ENCODE results near the gene COPZ2. TPM values are rescaled to one million over a fixed set of nuclear protein-coding genes. Genes with fewer than 3 reads are reported as not detected.
"Not testable (repeated sequence)": the region's sequence is repeated elsewhere in the genome, so short reads cannot be mapped to it uniquely, and the experiment has no call there.

The COPZ2 gene
- total and polyA plus RNA-seq, 2 donors: 36.0 to 45.2 TPM

DNA sequence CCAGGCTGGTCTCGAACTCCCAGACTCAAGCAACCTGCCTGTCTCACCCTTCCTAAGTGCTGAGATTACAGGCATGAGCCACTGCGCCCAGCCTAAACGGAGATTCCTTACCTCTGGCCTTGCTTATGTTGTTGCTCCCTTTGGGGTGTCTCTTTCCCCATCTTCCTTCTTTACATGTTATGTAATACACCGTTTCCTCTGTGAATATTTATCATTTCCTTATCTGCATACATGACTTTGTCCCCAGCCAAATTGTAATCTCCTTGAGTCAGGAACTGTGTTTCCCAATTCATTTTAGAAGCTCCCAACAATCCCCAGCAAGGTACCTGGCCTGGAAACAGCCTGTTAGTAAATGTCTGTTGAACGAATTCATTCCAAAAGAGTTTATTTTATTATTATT, 15.7 kb downstream of the COPZ2 start:
- no peak for DNase-seq (ENCODE audit: extremely low spot score)
- H3K4me1 ChIP-seq (ENCODE audit: insufficient read depth): no peaks in the 10 kb centered on the region
- H3K36me3 ChIP-seq (ENCODE audit: insufficient read depth): no peaks in the 10 kb centered on the region
- H3K4me3 ChIP-seq (ENCODE audit: low read depth, low read length): no peak overlapping the region
- WGBS: 65% methylated on average over 5 of the region's 5 CpGs
- H3K27ac ChIP-seq (ENCODE audit: low read depth): no peak overlapping the region

DNA sequence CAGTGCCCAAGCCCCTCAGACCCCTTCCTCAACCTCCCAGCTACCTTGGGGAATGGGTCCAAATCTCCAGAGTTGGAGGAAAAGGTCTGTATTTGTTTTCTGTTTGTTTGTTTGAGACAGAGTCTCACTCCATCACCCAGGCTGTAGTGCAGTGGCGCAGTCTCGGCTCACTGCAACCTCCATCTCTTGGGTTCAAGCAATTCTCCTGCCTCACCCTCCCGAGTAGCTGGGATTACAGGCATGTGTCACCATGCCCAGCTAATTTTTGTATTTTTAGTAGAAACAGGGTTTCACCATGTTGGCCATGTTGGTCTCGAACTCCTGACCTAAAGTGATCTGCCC, 19.8 kb downstream of the COPZ2 start:
- H3K27ac ChIP-seq (ENCODE audit: low read depth); H3K36me3 ChIP-seq (ENCODE audit: insufficient read depth); H3K4me1 ChIP-seq (ENCODE audit: insufficient read depth); DNase-seq (ENCODE audit: extremely low spot score); H3K4me3 ChIP-seq (ENCODE audit: low read depth, low read length): not testable (repeated sequence)
- WGBS: 90% methylated on average over 4 of the region's 4 CpGs

DNA sequence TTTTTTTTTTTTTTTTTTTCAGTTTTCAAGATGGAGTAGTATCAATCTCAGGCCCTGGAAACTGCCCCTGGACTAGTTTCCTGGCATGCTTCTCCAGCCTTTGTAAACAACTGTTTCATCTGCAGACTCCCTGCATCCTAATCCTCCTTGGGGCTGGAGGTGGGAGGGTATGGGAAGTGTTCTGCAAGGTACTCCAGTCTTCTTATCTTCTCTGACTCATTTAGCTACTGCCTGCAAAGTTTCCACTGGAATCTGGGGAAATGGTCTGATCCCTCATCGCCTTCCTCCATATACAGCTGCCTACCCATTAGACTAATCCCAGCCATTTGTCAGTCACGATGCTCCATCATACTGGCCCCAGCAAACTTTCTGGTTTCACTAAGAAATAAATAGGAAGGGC, 21.5 kb downstream of the COPZ2 start:
- no peak for DNase-seq (ENCODE audit: extremely low spot score)
- H3K4me1 ChIP-seq (ENCODE audit: insufficient read depth): no peaks in the 10 kb centered on the region
- H3K4me3 ChIP-seq (ENCODE audit: low read depth, low read length): no peak overlapping the region
- no peaks in the 10 kb centered on the region for H3K36me3 ChIP-seq (ENCODE audit: insufficient read depth)
- no peak overlapping the region for H3K27ac ChIP-seq (ENCODE audit: low read depth)
- WGBS: 72% methylated on average over 2 of the region's 2 CpGs

DNA sequence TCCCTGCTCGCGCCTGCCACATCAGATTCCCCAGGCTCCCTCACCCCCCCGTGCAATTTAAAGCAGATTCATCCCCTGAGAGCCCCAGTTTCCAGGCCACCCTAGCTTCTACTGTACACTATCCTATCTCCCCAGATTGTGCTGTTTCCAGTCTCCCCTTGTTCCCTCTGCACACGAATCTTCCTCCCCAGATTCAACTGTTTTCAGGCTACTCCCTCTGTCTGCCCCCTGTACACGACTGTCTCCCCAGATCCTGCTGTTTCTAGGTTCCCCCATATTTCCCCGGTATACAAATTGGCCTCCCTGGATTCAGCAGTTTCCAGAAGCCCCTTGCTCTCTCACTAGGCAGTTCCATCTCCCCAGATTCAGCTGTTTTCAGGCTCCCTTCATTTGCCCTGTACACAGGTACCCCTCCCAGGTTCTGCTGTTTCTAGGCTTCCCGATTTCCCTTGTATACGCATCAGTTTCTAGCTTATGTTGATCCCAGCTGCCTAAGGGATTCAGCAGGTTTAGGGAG, 22.9 kb downstream of the COPZ2 start:
- no peaks in the 10 kb centered on the region for H3K4me1 ChIP-seq (ENCODE audit: insufficient read depth)
- H3K27ac ChIP-seq (ENCODE audit: low read depth): no peak overlapping the region
- DNase-seq (ENCODE audit: extremely low spot score): no peak
- WGBS: 68% methylated on average over 8 of the region's 8 CpGs
- H3K36me3 ChIP-seq (ENCODE audit: insufficient read depth): no peaks in the 10 kb centered on the region
- no peak overlapping the region for H3K4me3 ChIP-seq (ENCODE audit: low read depth, low read length)

DNA sequence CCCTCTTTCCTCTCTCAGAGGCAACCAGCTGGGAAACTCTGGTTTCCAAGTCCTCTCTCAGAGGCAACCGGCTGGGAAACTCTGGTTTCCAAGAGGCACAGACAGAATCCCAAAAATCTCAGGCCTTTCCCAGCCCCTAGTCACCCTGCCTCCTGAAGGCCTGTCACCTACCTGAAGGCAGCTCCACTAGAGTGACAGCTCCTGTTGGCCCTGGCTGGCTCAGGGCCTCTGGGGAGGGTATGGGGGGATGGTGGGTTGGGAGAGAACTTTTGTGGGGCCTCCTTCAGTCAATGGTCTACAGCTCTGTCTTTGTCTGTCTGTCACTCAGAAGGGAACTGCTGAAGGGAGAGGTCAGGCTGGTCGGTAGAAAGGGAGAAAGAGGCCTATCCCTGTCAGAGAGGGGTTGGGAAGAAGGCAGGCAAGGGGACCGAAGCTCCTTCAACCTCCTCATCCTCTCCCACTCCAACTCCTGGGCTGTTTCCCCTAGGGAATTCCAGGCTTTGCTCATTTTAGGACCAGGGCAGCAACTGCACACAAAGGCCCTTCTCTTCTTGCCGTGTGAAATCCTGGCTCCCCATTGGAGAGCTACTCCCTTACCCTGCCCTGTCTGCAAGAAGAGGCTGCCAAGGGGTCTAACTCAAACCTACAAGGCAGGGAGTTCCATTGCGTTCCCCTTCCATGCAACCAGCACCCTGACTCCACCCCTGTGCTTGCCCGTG, 23.6 kb downstream of the COPZ2 start:
- WGBS: 81% methylated on average over 6 of the region's 6 CpGs
- no peaks in the 10 kb centered on the region for H3K4me1 ChIP-seq (ENCODE audit: insufficient read depth)
- no peak for DNase-seq (ENCODE audit: extremely low spot score)

DNA sequence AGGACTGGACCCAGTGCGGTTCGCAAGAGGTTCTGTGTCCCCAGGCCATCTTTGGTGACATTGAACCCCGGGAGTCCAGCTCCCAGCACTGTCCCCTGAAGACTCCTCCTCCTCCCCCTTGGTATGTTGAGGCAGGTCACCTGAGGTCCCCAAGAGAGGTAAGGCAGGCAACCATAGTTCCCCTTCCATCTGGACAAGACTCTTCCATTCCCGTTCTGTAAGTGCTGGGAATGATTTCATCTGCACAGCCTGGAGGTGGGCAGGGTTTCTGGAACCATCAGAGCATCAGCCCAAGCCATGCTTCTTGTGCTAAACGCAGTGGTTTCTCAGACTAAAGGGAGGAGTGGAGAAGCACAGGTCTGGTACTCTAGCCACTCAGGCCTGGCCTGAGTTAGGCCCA, 24.9 kb downstream of the COPZ2 start:
- Histone ChIP-seq H3K27ac (ENCODE audit: low read depth) (no peak overlapping the region), H3K36me3 (ENCODE audit: insufficient read depth) (no peaks in the 10 kb centered on the region), H3K4me1 (ENCODE audit: insufficient read depth) (no peaks in the 10 kb centered on the region), H3K4me3 (ENCODE audit: low read depth, low read length) (no peak overlapping the region)
- 41% methylated on average over 5 of the region's 5 CpGs for WGBS
- no peak for DNase-seq (ENCODE audit: extremely low spot score)

More for the DNA sequence above, 23.6 kb downstream of the COPZ2 start:
- Histone ChIP-seq H3K36me3 (ENCODE audit: insufficient read depth) (no peaks in the 10 kb centered on the region), H3K4me3 (ENCODE audit: low read depth, low read length) (no peak overlapping the region), H3K27ac (ENCODE audit: low read depth) (no peak overlapping the region)

DNA sequence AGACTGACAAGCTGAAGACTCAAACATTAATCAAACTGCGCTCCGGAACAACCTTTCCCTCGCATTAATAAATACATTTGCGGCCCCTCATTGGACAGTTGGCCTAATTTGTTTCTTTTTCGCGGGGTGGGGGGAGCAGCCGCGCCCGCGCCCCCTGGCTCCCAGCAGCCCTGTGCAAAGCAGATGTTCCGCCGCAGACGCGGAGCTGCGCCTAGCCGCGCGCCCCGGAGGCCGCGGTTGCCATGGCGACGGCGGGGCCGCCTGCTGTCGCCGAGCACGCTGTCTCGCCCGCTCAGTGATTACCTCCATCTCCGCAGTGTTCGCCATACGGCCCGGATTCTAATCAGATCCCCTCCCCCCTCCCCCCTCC, 25.5 kb downstream of the COPZ2 start:
- no peak for DNase-seq (ENCODE audit: extremely low spot score)
- under 1% methylated on average over 34 of the region's 34 CpGs for WGBS
- Histone ChIP-seq H3K27ac (ENCODE audit: low read depth) (no peak overlapping the region), H3K4me1 (ENCODE audit: insufficient read depth) (no peaks in the 10 kb centered on the region), H3K4me3 (ENCODE audit: low read depth, low read length) (peak overlapping the region; percentile 13), H3K36me3 (ENCODE audit: insufficient read depth) (no peaks in the 10 kb centered on the region)

DNA sequence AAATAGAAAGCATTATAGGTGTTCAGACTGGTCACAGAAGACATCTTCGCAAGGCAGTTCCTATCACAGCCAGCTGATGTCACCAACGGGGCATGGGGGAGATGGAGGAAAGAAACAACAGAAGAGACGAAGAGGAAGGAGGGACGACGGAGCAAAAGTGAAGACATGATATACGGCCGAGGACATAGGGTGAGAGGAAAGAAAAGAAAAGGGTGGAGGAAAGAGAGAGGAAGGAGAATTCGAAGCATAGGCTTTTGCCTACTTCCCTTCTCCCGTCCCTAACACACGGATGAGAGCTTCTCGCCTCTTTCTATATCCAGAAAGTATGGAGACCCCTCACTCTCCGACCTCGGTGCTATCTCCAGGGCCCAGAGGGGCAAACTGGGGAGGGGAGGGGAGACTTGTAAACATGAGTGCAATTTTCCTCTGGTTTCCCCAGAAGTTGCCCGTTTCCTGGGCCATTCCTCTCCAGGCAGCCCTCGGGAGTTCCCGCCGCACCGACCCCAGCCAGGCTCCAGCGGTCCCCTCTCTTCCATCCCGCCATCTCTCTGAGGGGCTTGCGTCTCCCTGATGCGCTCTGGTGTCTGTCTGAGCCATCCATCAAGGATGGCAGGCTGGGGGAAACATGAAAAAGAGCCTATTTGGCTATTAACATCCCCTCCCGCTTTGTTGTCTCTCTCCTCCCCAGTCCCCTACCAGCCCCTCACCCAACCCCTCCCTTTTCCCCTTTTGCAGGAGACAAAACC, 26.0 kb downstream of the COPZ2 start:
- H3K4me1 ChIP-seq (ENCODE audit: insufficient read depth): no peaks in the 10 kb centered on the region
- DNase-seq (ENCODE audit: extremely low spot score): no peak
- WGBS: 14% methylated on average over 23 of the region's 23 CpGs
- H3K27ac ChIP-seq (ENCODE audit: low read depth): no peak overlapping the region
- H3K4me3 ChIP-seq (ENCODE audit: low read depth, low read length): peak overlapping the region; percentile 13
- H3K36me3 ChIP-seq (ENCODE audit: insufficient read depth): no peaks in the 10 kb centered on the region

DNA sequence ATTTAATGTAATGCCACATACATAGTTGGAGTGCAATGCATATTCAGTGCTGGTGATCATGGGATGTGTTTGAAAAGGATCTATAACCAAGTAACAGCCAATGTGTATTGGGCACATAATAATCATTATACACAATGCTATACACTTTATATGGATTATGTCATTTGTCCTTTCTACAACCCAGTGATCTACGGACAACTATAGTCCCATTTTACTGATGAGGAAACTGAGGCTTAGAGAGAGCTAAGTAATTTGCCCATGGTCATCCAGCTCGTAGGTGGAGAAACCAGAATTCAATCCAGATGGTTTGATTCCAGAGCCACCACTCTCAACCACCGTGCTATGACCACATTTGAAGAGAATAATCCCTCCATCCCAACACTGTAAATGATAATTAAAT, 27.4 kb downstream of the COPZ2 start:
- no peak overlapping the region for H3K27ac ChIP-seq (ENCODE audit: low read depth)
- H3K4me3 ChIP-seq (ENCODE audit: low read depth, low read length): no peak overlapping the region
- H3K36me3 ChIP-seq (ENCODE audit: insufficient read depth): no peaks in the 10 kb centered on the region
- DNase-seq (ENCODE audit: extremely low spot score): no peak
- 94% methylated on average over 3 of the region's 3 CpGs for WGBS
- no peaks in the 10 kb centered on the region for H3K4me1 ChIP-seq (ENCODE audit: insufficient read depth)

DNA sequence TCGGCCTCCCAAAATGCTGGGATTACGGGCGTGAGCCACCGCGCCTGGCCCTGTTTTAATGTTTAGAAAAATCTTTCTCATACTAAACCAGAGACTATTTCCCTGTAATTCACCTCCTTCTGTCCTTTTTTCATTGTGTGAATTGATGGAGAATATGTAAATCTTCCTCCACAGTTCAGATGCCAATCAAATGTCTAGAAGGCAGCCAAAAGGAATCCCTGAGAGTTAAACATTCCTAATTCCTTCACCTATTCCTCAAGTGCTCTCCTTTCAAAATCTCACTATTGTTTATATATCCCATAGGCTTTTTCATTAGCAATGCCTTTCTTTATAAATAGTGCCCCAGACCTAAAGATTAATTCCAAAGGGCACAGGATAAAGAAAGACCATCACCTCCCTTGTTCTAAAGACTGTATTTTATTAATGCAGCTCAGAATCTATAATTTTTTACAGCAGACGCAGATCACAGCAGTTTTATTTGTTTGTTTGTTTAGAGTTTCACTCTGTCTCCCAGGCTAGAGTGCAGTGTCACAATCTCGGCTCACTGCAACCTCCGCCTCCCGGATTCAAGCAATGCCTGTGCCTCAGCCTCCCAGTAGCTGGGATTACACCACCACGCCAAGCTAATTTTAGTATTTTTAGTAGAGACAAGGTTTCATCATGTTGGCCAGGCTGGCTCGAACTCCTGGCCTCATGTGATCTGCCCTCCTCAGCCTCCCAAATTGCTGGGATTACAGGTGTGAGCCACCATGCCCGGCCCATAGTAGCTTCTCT, 30.5 kb downstream of the COPZ2 start:
- H3K36me3 ChIP-seq (ENCODE audit: insufficient read depth): no peaks in the 10 kb centered on the region
- DNase-seq (ENCODE audit: extremely low spot score): no peak
- H3K4me1 ChIP-seq (ENCODE audit: insufficient read depth): no peaks in the 10 kb centered on the region
- H3K4me3 ChIP-seq (ENCODE audit: low read depth, low read length): no peak overlapping the region
- no peak overlapping the region for H3K27ac ChIP-seq (ENCODE audit: low read depth)
- 88% methylated on average over 12 of the region's 12 CpGs for WGBS

DNA sequence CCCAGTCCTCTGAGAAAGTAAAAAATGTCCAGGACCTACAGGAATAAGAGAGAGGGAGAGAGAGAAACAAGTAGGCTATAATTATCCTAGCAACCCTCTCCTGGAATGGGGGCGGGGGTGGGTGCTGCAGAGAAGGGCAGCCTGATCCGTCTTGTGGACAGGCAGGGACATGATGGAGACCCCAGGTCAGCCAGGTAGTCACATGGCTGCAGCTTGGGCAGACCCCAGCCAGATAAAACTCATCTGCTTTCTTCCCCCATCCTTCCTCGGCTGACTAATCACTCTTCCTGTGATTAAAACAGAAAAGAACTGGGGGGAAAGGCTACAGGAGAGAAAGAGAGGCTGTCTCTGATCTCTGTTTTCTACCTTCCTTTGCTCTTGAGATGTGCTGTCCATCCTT, 32.6 kb downstream of the COPZ2 start:
- no peaks in the 10 kb centered on the region for H3K36me3 ChIP-seq (ENCODE audit: insufficient read depth)
- H3K4me3 ChIP-seq (ENCODE audit: low read depth, low read length): no peak overlapping the region
- no peaks in the 10 kb centered on the region for H3K4me1 ChIP-seq (ENCODE audit: insufficient read depth)
- WGBS: 59% methylated on average over 3 of the region's 3 CpGs
- no peak for DNase-seq (ENCODE audit: extremely low spot score)
- no peak overlapping the region for H3K27ac ChIP-seq (ENCODE audit: low read depth)

DNA sequence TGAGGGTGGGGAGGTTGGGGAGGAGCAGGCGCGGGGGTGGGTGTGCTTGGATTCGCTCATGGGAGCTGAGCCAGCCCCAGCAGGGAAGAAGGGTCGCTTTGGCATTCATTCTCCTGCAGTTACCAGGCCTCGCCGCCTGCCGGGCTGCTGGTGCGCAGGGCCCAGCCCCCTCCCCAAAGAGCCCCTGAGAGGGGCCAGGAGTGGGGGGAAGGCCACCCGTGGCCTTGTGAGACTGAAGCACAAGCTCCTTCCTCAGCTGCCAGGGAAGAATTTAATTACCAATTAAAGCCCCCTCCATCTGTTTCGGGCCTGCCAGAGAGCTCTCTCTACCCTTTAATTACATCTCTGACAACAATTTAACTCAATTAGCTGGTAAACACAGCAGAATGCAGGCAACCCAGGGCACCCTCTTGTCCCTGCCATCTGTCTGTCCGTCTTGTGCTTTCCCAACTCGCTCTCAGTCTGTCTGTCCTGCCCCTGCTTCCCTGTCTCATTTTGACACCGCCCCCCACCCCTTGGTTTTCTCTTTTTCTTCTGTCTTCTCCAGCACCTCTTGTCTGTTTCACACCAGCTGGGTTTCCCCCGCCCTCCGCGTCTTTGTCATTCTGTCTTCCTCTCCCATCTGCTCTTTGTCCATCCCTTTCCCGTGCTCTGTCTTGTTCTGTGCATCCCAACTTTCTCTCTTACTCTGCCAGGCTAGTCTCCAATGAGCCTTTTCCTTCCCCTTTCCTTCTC, 34.0 kb downstream of the COPZ2 start:
- no peaks in the 10 kb centered on the region for H3K4me1 ChIP-seq (ENCODE audit: insufficient read depth)

DNA sequence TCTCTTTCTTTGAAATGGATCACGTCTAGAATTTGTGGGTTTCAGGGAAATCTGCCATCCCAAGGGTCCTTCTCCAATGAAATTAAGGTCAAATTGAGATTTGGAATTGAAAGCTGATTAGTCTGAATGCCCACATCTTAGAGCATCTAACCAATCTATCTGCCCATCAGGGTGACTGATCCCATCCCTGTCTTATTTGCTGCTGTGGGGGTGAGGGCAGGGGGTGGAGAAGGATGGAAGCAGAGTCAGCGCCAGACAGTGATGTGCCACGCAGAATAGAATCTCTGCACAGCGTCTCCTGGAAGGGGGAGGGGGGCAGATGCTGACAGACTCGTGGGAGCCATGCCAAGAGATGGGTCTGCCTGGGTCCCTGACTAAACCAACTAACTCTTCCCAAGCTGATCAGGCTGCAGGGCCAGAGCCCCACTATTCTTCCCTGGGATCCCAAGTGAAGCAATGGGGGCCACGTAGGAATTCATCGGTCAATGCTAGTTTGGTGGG, 34.6 kb downstream of the COPZ2 start:
- Histone ChIP-seq H3K36me3 (ENCODE audit: insufficient read depth) (no peaks in the 10 kb centered on the region), H3K4me3 (ENCODE audit: low read depth, low read length) (no peak overlapping the region), H3K27ac (ENCODE audit: low read depth) (no peak overlapping the region), H3K4me1 (ENCODE audit: insufficient read depth) (no peaks in the 10 kb centered on the region)
- DNase-seq (ENCODE audit: extremely low spot score): no peak
- WGBS: 45% methylated on average over 7 of the region's 7 CpGs

More for the DNA sequence above, 34.0 kb downstream of the COPZ2 start:
- no peak overlapping the region for H3K4me3 ChIP-seq (ENCODE audit: low read depth, low read length)
- H3K36me3 ChIP-seq (ENCODE audit: insufficient read depth): no peaks in the 10 kb centered on the region
- no peak for DNase-seq (ENCODE audit: extremely low spot score)
- H3K27ac ChIP-seq (ENCODE audit: low read depth): no peak overlapping the region
- WGBS: 77% methylated on average over 17 of the region's 17 CpGs
